Putamen (tissue), 1 donor: ENCODE data around the gene R3HDM4.

Source experiments
- DNase-seq: peaks from one replicate; pipeline ENCODE4 v3.0.0-alpha.2; 2016; ENCODE audit warnings: low spot score

The R3HDM4 gene

DNA sequence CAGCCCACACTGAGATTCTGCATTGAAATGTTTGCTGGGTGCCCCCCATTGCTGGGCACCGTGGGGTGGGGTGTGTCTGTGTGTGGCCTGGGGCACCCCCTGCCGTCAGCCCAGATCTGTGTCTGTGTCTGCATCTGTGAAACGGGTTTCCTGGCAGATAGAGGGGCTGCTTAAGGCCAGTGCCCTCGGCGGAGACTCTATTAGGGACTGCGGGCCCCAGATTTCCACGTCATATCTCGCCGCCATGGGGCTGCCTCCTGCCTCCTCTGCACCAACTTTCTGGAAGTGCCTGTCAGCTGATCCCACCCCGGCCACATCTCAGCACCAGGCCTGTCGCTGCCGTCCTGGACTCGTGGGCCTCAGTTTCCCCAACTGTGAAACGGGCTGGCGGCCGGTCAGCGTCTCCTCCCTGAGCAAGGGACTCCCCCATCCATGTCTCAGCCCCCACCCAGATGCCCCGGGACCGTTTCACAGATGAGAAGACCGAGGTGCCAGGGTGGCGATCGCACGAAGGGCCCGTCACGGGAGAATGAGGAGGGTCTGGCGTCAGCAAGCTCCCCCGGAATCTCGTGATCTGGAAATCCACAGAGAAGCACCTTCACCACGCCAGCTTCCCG lies 34.2 kb upstream of the R3HDM4 start:
- DNase-seq, result no peak

DNA sequence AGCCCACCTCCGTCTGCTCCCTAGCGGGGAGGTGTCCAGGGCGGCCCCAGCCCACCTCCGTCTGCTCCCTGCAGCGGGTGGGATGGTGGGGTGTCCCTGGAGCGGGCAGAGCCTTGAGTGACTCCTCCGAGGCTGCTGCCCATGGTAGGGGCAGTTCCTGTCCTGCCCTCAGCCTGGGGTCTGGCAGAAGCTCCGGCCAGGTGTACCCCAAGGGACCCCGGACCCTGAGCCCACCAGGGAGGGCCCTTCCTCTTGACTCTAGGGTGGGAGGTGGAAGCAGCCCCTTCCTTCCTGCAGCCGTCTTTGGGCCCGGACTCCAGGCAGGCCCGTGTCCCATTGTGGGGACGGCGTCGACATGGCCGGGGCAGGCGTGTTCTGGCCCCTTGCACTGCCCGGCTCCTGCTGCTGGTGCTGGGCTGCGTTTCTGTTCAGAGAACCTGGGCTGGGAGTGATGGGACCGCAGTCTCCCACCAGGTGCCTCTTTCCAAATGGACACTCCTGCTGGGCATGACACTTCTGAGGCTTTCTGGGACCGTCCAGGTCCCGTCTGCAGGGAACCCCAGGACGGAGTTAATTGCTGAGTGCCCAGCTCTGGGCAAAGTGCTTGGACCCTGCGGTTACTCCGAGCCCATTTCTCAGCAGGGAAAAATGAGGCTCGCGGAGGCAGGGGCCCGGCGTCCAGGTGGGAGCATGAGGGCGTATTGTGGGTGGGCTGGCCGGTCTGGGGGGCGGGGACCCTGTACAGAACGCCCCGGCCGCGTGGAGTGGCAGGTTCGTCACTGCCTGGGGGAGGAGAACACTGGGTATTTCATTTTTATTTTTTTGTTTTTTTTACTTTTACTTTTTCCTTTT lies 32.6 kb upstream of the R3HDM4 start:
- DNase-seq, result no peak

DNA sequence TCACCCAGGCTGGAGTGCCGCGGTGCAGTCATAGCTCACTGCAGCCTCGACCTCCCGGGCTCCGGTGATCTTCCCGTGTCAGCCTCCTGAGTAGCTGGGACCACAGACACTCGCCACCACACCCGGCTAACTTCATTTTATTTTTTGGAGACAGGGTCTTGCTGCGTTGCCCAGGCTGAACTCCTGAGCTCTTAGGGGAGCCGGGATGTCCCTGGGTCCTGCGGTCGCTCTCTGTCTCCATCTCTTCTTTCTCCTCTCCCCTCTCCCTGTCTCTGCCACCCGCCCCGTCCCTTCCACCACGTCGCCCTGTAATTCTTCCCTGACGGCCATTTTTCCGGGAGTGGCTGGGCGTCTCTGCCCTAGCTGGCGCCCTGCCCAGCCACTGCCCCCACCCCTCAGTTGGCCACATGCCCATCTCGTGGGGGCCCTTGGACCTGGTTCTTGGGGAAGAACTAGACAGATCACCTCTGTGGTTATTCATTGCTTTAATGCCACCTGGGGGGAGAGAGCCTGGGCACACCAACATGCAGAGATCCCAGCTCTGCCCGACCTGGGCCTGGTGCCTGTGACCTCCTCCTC lies 31.7 kb upstream of the R3HDM4 start:
- no peak for DNase-seq

DNA sequence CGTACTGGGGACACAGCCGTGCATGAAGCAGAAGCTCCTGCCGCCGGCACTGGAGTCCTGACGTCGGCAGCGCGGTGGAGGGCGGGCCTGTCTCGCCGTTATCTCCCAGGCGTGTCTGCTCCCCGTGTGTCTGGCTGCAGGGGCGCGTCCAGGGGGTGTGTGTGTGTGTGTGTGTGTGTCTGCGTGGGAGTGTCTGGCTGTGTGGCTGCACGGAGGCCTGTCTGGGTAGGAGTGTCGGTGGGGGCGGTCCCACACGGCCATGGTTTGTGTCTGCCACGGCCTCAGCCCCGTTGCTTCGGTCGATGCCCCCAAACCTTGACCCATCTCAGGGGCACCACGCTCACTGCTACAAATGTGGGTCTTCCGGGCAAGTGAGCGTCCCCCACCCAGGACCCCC lies 31.1 kb upstream of the R3HDM4 start:
- no peak for DNase-seq

DNA sequence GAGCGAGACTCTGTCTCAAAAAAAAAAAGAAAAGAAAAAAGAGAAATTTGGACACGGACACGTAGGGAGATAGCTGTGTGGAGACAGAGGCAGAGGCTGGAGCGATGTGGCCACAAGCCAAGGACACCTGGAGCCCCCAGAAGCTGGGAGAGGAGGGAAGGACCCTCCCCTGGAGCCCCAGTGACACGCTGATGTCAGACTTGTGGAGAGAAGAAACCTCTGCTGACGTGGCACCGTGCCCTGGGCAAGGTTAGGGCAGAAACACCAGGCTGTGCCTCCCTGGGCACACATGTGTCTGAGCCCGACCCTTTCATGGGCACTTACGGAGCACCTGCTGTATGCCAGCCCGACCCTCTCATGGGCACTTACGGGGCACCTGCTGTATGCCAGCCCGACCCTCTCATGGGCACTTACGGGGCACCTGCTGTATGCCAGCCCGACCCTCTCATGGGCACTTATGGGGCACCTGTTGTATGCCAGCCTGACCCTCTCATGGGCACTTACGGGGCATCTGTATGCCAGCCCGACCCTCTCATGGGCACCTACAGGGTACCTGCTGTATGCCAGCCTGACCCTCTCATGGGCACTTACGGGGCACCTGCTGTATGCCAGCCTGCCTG lies 30.6 kb upstream of the R3HDM4 start:
- DNase-seq, result no peak

DNA sequence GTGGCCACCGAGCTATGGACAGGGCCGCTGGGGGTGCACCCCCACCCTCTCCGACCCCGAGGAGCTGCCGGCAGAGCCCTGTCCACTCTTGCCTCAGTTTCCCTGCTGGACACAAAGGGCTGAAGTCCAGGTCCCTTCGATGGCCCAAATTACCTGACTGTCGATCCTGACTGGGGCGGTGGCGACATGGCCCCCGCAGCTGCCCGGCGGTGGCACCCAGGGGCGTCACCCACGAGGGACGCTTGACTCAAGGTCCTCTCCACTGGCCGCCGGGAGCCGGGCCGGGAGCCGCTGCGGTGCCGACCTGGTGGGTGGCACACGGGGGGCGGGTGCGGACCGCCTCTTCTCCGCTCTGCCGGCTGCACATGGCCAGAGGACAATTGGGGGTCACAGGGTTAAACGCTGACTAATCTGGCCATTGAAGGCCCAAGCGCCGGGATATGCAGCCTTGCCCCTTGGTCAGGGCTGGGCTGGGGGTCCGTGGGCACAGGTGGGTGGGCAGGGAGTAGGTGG lies 29.2 kb upstream of the R3HDM4 start:
- no peak for DNase-seq

DNA sequence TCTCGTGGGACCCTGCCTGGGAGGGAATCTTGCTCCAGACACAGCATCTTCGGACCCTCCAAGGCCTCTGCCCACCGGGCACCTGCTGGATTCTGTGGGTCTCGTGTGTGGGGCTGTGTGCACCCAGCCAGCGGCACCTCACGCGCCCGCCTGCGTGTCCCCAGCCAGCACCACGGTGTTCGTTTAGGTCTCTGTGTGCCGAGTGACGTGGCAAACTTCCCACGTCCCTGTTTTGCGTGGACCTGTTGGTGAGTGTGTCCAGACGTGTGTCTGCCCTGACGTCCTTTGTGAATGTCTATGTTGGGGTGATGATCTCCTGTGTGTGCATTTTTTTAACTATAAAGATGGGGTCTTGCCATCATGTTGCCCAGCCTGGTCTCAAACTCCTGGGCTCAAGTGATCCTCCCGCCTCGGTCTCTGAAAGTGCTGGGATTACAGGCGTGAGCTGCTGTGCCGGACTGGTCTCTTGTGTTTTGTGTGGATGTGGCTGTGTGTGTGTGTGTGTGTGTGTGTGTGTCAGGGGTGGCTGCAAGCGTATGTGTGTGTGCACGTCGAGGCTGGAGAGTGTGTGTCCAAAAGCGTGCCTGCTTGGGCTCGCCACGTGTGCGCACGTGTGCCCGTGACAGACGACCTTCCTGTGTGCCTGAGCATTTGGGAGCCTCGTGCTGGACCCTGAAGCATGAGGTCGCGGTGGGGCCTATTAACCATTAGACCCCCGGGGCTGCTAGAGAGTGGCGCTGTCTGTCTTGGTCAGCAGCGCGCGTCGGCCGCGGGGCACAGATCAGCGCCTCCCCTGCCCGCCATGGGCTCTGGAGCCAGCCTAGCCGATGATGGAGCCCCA lies 28.5 kb upstream of the R3HDM4 start:
- DNase-seq, result no peak

DNA sequence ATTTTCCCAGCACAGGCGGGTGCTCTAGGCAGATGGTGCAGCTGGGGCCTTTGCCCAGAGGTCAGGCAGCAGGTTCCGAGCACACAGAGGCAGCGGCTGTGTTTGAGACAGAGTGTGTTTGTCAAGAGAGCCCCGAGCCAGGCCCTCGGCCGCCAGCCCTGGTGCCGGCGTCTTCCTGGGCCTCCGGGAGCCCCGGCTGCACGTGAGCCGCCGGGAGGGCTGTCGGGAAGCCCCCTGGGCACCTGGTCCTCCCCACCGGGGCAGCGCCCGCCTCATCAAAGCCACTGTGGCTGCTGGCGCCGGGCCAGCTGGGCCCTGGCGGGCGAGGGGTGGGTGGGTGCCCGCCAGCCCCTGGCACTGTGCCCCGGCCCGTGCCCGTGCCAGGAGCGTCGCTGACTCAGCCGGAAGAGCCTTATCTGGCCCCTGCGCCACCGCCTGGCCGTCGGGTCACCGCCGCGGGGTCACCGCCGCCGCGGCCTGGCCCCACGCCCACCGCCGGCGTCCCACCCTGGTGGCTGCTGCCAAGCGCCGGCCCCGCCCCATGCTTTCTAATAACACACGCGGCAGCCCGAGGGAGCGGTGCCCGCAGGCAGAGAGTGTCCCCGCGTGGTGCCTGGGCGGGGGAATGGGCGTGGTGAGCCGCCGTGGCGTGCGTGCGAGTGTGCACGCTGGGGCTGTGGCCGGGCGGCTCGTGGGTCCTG lies 27.7 kb upstream of the R3HDM4 start:
- DNase-seq, result peak; percentile 70

DNA sequence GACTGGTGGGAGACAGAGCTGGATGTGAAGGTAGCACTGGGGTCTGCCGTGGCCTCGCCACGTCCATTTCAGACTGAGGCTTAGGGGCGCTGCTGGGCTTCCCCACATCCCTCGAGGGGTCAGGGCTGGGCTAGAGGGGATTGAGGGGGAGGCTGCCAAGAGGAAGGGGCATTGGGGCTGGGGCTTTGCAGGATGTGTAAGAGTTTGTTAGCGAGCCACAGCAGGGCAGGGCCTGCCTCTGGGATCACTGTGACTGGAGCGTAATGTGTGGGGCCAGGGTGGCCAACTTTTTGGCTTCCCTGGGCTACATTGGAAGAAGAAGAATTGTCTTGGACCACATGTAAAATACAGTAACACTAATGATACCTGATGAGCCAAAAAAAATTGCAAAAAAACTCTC lies 26.9 kb upstream of the R3HDM4 start:
- no peak for DNase-seq

DNA sequence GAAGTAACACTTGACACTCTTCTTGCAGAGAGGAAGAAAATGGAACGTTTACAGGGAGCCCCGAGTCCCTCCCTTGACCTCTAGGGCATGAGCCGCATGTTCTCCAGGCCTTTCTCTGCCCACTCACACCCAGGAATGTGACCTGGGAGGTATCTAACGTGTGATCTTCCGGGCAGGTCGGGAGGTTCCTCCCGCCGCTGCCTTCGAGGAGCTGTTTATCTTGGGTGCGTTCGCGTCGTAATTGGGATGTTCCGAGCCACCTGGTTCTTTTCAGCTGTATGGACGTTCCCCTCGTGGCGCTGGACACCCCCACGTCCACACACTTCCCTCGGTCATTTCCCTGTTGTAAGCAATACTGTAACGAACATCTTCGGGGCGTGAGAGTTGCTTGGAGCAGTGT lies 26.4 kb upstream of the R3HDM4 start:
- DNase-seq, result no peak

DNA sequence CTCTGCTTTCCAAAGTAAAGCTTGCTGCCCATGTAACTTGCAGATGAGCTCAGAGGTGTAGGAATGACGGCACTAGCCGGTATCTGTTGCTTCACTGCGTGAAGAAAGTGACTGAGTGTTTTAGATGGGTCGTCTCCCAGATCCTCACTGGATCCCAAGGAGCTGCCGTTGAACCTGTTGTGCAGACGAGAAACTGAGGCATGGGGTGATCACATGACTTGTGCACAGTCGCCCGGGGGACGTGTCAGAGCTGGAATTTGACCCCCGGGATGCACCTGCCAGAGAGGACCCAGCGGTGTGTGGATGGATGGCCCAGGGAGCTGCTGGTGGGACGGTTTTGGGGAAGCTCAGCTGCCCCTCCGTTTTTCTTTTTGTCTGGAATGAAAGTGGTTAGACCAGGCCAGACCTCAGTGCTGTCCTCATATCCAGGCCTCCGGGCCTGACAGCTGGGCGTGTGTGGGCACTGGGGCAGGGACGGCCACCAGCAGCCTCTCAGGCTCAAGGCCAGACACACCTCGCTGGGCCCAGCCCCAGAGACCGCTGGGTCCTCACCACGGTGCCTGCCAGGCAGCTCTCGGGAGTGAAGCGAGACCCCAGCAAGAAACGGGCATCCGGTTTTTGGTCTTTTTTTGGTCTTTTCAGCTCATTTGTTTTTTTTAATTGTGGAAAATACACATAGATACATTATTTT lies 25.4 kb upstream of the R3HDM4 start:
- no peak for DNase-seq

DNA sequence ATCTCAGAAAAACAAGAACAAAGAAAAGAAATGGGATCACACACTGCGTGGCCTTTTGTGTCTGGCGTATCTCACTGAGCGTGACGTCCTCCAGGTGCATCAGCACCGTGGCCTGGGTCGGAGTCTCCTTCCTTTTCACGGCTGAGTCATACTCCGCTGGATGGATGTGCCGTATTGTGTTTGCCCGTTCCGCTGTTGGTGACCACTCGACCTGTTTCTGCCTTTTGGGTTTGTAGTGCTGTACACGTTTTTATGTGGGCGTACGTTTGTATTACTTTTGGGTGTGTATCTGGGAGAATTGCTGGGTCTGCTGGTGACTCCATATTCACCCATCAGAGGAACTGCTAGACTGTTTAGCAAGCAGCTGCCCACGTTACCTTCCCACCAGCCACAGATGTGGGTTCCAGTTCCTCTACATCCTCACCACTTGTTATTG lies 24.3 kb upstream of the R3HDM4 start:
- DNase-seq, result no peak

DNA sequence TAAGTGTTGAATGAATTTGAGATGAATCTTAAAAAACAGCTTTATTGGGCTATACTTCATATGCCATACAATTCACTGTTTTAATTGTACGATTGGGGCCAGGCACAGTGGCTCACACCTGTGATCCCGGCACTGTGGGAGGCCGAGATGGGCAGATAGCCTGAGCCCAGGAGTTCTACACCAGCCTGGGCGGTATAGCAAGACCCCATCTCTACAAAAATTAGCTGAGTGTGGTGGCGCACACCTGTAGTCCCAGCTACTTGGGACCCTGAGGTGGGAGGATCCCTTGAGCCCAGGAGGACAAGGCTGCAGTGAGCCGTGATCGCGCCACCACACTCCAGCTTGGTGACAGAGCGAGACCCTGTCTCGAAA lies 23.1 kb upstream of the R3HDM4 start:
- DNase-seq, result no peak

DNA sequence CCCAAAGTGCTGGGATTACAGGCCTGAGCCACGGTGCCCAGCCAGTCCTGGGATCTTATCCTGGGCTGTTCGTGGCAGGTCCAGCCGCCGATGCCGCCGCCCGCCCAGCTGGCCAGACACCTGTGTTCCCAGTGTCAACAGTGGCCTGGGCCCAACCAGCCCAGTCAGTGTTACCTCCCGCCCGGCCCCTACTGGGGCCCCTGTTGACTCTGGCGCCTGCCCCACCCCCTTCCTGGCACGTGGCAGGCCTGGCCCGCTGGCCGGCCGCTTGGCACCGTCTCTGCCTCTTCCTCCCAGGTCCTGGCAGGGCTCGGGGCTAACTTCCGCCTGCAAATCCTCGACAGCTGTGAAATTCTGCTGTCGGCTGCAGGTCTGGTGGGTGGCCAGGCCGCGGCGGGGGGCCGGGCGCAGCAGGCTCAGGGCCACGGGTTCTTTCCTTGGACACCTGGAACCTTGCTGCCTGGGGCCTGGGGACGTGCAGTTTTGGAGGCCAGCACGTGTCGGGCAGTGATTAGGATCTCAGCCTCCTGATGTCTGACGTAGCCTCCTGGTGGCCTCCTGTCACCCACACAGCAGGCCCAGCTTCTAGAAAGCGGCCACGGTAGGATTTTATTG lies 22.0 kb upstream of the R3HDM4 start:
- DNase-seq, result peak; percentile 52

DNA sequence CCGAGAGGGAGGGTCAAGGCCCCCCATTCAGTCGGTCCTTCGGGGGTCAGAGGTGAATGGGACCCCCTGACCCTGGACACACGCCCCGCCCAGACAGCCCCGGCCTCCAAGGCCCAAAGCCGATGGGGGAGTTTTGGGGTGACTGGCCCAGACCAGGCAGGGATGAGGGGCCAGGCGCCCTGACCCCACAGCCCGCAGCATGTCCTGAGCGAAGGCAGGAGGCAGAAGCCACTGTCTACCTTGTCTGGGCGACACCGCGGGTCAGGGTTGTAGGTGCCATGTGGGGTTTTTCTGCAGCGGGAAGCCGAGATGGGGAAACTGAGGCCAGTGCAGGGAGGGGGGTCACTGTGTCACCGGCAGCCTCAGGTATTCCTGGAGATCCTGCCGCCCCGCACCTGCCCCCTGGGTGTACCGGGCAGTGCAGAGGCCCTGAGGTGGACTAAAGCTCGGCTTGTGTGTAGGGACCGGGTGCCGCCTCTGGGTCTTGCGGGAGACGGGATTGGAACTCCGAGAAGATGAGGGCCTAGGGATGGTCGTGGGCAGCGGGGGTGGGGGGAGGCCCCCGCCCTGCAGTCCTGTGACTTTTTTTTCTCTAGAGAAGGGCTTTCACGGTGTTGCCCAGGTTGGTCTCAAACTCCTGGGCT lies 21.3 kb upstream of the R3HDM4 start:
- no peak for DNase-seq

DNA sequence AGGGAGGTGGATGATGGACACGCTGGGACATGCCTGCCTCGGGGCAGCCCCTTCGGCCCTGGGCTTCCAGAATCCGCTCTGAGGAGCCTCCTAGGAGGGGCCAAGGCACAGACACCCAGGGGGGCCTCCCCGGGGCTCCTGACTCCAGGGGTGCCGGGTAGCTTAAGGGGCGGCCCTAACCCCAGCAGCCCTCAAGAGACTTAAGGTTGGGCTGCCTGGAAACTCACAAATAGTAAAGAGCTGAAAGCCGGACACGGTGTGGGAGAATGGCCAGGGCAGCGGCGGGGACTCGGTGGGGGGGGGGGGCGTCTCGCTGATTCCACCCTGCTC lies 20.5 kb upstream of the R3HDM4 start:
- DNase-seq, result no peak

DNA sequence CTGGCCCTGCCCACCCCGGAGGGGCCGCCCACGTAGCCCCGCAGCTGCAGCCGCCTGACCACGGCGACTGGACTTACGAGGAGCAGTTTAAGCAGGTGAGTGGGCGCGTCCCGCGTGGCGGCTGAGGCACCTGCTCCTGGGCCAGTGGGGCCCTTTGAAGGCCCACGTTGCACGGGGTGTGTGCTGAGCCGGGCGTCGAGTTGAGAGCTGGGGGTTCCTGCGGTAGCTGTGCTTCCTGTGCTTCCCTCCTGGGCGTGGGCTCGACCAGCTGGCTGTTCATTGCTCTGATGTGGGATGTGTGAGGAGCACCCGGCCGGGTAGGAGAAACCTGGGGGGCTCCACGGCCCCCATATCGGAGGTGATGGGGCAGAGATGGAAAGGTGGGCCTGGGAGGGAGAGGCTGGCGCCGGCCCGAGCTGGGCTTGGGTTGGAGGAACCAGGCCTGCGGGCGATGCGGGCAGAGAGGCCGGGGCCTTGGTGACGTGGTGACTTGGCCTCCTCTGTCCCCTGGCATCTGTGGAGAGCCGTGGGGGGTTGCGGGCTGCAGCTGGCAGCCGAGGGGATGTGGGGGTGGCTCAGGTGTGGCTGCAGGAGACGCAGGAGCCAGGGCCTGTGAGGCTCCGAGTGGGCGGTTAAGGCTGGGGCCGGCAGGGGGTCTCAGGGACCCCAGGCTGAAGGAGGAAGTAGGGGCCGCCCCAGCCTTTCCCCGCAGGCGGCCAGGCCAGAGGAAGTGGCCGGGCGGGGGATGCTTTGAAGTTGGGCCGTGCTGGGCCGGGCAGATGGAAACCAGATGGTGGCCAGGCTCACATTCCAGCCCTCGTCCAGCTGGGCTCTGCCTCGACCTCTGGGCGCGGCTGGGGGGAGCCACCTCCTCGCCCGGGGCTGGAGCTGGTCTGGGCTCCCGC lies 19.9 kb upstream of the R3HDM4 start:
- no peak for DNase-seq

DNA sequence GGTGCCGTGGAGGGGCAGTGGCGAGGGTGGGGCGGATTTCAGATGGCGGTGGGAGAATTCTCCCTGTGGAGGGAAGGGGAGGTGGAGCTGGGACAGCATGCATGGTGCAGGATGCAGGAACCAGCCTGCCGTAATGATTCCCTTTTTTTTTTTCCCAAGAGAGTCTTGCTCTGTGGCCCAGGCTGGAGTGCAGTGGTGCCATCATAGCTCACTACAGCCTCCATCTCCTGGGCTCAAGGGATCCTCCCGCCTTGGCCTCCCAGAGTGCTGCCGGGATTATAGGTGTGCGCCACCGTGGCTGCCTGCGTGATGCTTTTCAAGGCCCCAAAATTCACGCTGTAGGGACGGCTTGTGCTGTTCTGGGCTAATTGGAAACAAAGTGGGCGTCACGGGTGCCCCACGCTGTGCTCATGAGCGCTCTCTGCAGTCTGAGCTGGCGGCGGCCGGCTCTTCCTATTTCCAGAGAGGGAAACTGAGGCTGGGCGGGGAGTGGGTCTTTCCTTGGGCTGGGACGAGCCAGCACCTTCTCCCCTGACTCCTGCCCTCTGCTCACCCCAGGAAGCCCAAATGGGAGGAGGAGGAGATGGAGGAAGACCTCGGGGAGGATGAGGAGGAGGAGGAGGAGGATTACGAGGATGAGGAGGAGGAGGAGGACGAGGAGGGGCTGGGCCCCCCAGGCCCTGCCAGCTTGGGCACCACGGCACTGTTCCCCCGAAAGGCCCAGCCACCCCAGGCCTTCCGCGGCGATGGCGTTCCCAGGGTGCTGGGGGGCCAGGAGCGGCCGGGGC lies 19.0 kb upstream of the R3HDM4 start:
- DNase-seq, result no peak
